Endothelial cell of umbilical vein (primary cell): ENCODE results near the gene RPIA. TPM values are rescaled to one million over a fixed set of nuclear protein-coding genes. Genes with fewer than 3 reads are reported as not detected.

Source experiments
- BruUV-seq: library from RNA; stranded (reverse); fragments of 400-500 nt; replicated peaks from 2 replicates; lab custom pipeline; 2021; lab: Mats Ljungman, UMichigan
- CTCF ChIA-PET: fragments of 300-600, 350-600 bp; sonication (Branson Sonifier 250); formaldehyde crosslinking; loops from one replicate; lab custom pipeline; 2021; ENCODE audit warnings: antibody characterized with exemption, inconsistent platforms; lab: Charles Lee
- POLR2A ChIA-PET: fragments of 300-600, 350-600 bp; sonication (Branson Sonifier 250); formaldehyde crosslinking; loops from one replicate; lab custom pipeline; 2021; ENCODE audit warnings: antibody characterized with exemption, inconsistent platforms; lab: Charles Lee
- DNase-seq: peaks from one replicate; pipeline ENCODE4 v3.0.0-alpha.2; 2011; ENCODE audit warnings: low read depth, low spot score
- FAIRE-seq: peaks from 2 replicates; lab custom pipeline; 2011; peaks lifted over from hg19 to GRCh38; lab: Jason Lieb, UNC
- H2AFZ ChIP-seq: 2 replicates; pipeline ENCODE4 v1.6.0; 2012; ENCODE audit warnings: low read depth, low read length, control low read depth, inconsistent platforms
- H3K27ac ChIP-seq: 2 replicates; pipeline ENCODE4 v1.5.1; 2011; ENCODE audit warnings: low read depth, mild to moderate bottlenecking, control low read depth, low read length, moderate library complexity; ENCODE audit not compliant: insufficient read depth
- H3K27me3 ChIP-seq, 2 experiments: 2 replicates each; pipeline versions ENCODE4 v1.6.0 to v1.6.1; 2011; ENCODE audit warnings: low read length in 2 of 2, mixed read lengths in 1 of 2; ENCODE audit not compliant: control insufficient read depth in 2 of 2, insufficient read depth in 2 of 2
- H3K36me3 ChIP-seq, 2 experiments: 2 replicates in 1 of 2; 3 replicates in 1 of 2; pipeline ENCODE4 v1.5.1; 2011; ENCODE audit warnings: low read length in 2 of 2, mild to moderate bottlenecking in 1 of 2, moderate library complexity in 1 of 2; ENCODE audit not compliant: control insufficient read depth in 2 of 2, insufficient read depth in 2 of 2; ENCODE audit errors: extremely low read depth in 1 of 2
- H3K4me1 ChIP-seq: 3 replicates; pipeline ENCODE4 v1.5.1; 2011; ENCODE audit warnings: mild to moderate bottlenecking, low read length; ENCODE audit not compliant: control insufficient read depth, insufficient read depth; ENCODE audit errors: extremely low read depth
- H3K4me2 ChIP-seq: 2 replicates; pipeline ENCODE4 v1.6.1; 2011; ENCODE audit warnings: low read length, control low read depth, mixed read lengths; ENCODE audit not compliant: insufficient read depth
- H3K4me3 ChIP-seq, 3 experiments: fragments of 200-600 bp in 1 of 3; sonication (generic), shearing (Covaris generic) in 1 of 3; replicated peaks in 1 of 3; 2 replicates each; pipeline ENCODE4 v1.5.1; 2011 to 2016; ENCODE audit warnings: control low read depth in 3 of 3, low read length in 3 of 3, mild to moderate bottlenecking in 2 of 3, inconsistent platforms in 1 of 3, low read depth in 1 of 3, moderate library complexity in 1 of 3; ENCODE audit not compliant: insufficient read depth in 1 of 3
- H3K79me2 ChIP-seq: 2 replicates; pipeline ENCODE4 v1.6.0; 2012; ENCODE audit warnings: low read length, inconsistent platforms; ENCODE audit not compliant: control insufficient read depth, insufficient read depth
- H3K9ac ChIP-seq: replicated peaks from 2 replicates; pipeline ENCODE3; 2011; ENCODE audit warnings: low read length, control low read depth; ENCODE audit not compliant: insufficient read depth; ENCODE audit errors: extremely low read depth
- H3K9me1 ChIP-seq: replicated peaks from 3 replicates; pipeline ENCODE4 v1.6.0; 2011; ENCODE audit warnings: mild to moderate bottlenecking, low read length; ENCODE audit not compliant: control insufficient read depth, insufficient read depth; ENCODE audit errors: extremely low read depth
- H3K9me3 ChIP-seq: replicated peaks from 2 replicates; pipeline ENCODE4 v1.5.1; 2012; ENCODE audit warnings: low read length, inconsistent platforms; ENCODE audit not compliant: control insufficient read depth, insufficient read depth
- H4K20me1 ChIP-seq: replicated peaks from 2 replicates; pipeline ENCODE3; 2011; ENCODE audit warnings: mild to moderate bottlenecking, low read length; ENCODE audit not compliant: control insufficient read depth, insufficient read depth; ENCODE audit errors: extremely low read depth
- FOS ChIP-seq: IDR thresholded peaks from 2 replicates; pipeline ENCODE4 v1.6.1; 2011; ENCODE audit warnings: mild to moderate bottlenecking, low read length, moderate library complexity, borderline replicate concordance; ENCODE audit not compliant: insufficient read depth
- GATA2 ChIP-seq: IDR thresholded peaks from 2 replicates; pipeline ENCODE4 v1.7.0; 2011; ENCODE audit warnings: low read depth, mild to moderate bottlenecking, moderate library complexity, mixed read lengths, low read length; ENCODE audit not compliant: insufficient read length, insufficient read depth
- MYC ChIP-seq: IDR thresholded peaks from one replicate; pipeline ENCODE4 v1.6.1; 2011; ENCODE audit warnings: mild to moderate bottlenecking, low read depth, low read length
- dilution Hi-C: fragments of 300-500 bp; cut with MboI; formaldehyde crosslinking; loops from one replicate; pipeline ENCODE4 v1.15.0; 2019; ENCODE audit warnings: low sequenced_read_pairs; ENCODE audit not compliant: extremely low pct_ligation_motif_present
- intact Hi-C: fragments of 100-400 bp; cut with micrococcal nuclease; formaldehyde crosslinking; loops from one replicate; pipeline ENCODE4 v1.10.0; 2022
- polyA plus RNA-seq, 4 experiments: library from polyadenylated mRNA; depleted of rRNA in 3 of 4; stranded (reverse) in 3 of 4; unstranded in 1 of 4; fragments of >200 nt; gene quantifications; 2 replicates each; pipeline versions ENCODE4 v1.2.1 to v1.2.3, GENCODE V29; 2011 to 2012; ENCODE audit warnings: missing spikeins in 1 of 4
- total RNA-seq: library from RNA; stranded (reverse); gene quantifications from 2 replicates; pipeline ENCODE4 v1.2.3, GENCODE V29; 2021
- TF ChIP-seq, protein P1 (sequence below), 2 donors: IDR thresholded peaks; 1 replicate in 1 of 2; 2 replicates in 1 of 2; pipeline ENCODE4 v1.5.1; 2011; ENCODE audit warnings: low read length in 2 of 2, mild to moderate bottlenecking in 2 of 2, moderate library complexity in 2 of 2, control low read depth in 1 of 2, inconsistent platforms in 1 of 2, low read depth in 1 of 2; ENCODE audit not compliant: insufficient read depth in 1 of 2; ENCODE audit errors: extremely low read depth in 1 of 2

The RPIA gene
- total and polyA plus RNA-seq, 2 donors (not counting 3 experiments of a cell fraction or from before 2014, with no cell fraction given), result 15.7 to 30.3 TPM

DNA sequence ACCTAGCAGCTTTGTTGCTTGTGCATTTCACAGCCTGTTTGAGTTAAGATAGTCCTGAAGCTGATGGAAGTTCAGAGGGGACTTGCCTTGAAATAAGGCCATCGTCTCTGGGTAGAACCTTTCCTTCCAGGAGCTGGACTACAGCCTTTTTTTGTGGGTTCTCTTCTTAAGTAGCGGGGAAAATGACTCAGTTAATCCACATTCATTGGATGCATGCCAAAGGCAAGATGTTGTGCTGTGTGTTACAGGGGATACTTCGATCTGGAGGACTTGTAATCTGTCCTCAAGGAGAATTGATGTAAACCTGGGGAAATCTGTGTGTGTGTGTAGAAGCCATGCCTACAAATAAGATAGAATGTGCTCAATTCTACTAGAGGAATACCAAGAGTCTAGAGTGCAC is 46.8 kb downstream of the RPIA start:
- H2AFZ ChIP-seq, result no peak overlapping the region
- intact Hi-C loops (no loop called here), dilution Hi-C loops (no loop called here)
- H3K79me2 ChIP-seq, result no peaks in the 10 kb centered on the region
- H3K4me2 ChIP-seq, result peak overlapping the region; percentile 92
- no peaks in the 10 kb centered on the region for H3K9me3 ChIP-seq
- ChIA-PET CTCF (interaction anchor here (1.3 to 4.4 kb wide), 8 partner anchors 9 to 212 kb away, joined by 3 to 32 read pairs (median 8); partner anchors contain the start of gene RPIA), POLR2A (interaction anchor here (0.8 to 1.7 kb wide), 2 partner anchors 9 to 46 kb away, joined by 4 to 6 read pairs; partner anchors contain the start of gene RPIA)
- no peaks in the 10 kb centered on the region for H3K9me1 ChIP-seq
- peak overlapping the region; percentile 99 for H3K27ac ChIP-seq
- peaks cover 32% of the 10 kb centered on the region for H3K4me1 ChIP-seq
- DNase-seq (peak; percentile 88), FAIRE-seq (peak; percentile 89)
- no TSS peak for BruUV-seq
- no peaks in the 10 kb centered on the region for H4K20me1 ChIP-seq
- H3K4me3 ChIP-seq, result peak overlapping the region in 1 of 3 experiments; percentile 3
- H3K27me3 ChIP-seq, result no peaks in the 10 kb centered on the region
- H3K36me3 ChIP-seq, result no peaks in the 10 kb centered on the region
- no peak for TF ChIP-seq GATA2
- peak; percentile 44 for TF ChIP-seq FOS
- TF ChIP-seq, protein P1, sequence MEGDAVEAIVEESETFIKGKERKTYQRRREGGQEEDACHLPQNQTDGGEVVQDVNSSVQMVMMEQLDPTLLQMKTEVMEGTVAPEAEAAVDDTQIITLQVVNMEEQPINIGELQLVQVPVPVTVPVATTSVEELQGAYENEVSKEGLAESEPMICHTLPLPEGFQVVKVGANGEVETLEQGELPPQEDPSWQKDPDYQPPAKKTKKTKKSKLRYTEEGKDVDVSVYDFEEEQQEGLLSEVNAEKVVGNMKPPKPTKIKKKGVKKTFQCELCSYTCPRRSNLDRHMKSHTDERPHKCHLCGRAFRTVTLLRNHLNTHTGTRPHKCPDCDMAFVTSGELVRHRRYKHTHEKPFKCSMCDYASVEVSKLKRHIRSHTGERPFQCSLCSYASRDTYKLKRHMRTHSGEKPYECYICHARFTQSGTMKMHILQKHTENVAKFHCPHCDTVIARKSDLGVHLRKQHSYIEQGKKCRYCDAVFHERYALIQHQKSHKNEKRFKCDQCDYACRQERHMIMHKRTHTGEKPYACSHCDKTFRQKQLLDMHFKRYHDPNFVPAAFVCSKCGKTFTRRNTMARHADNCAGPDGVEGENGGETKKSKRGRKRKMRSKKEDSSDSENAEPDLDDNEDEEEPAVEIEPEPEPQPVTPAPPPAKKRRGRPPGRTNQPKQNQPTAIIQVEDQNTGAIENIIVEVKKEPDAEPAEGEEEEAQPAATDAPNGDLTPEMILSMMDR (IDR thresholded peaks at IDR 0.05; ENCODE audit: extremely low read depth in 1 of 2, insufficient read depth in 1 of 2, low read depth in 1 of 2, low read length in 2 of 2), result no peak
- peak overlapping the region; percentile 90 for H3K9ac ChIP-seq

- intact Hi-C loops, result loop anchor here (1.0 to 10.0 kb wide), 4 partner anchors 72 to 215 kb away; no protein-coding TSS in a partner anchor
Measured at GRCh38 chr2:88739985-88740600, 48.6 kb downstream of the RPIA start.

More at GRCh38 chr2:88739985-88740600, 48.6 kb downstream of the RPIA start:
- Histone ChIP-seq H3K27ac (peak overlapping the region; percentile 16), H3K4me3 (no peak overlapping the region), H2AFZ (no peak overlapping the region), H3K4me1 (peaks cover 31% of the 10 kb centered on the region), H3K9me3 (no peaks in the 10 kb centered on the region), H4K20me1 (no peaks in the 10 kb centered on the region), H3K4me2 (no peak overlapping the region), H3K27me3 (no peaks in the 10 kb centered on the region), H3K79me2 (no peaks in the 10 kb centered on the region), H3K36me3 (no peaks in the 10 kb centered on the region), H3K9ac (peak overlapping the region; percentile 30), H3K9me1 (no peaks in the 10 kb centered on the region)
- FAIRE-seq (peak; percentile 93), DNase-seq (peak; percentile 82)
- no peak for TF ChIP-seq MYC
- TF ChIP-seq, protein P1 (IDR thresholded peaks at IDR 0.05; ENCODE audit: extremely low read depth in 1 of 2, insufficient read depth in 1 of 2, low read depth in 1 of 2, low read length in 2 of 2), result peak; percentile 85 to 87
- dilution Hi-C loops, result no loop called here
- POLR2A ChIA-PET, result no interaction called here
- BruUV-seq, result no TSS peak
- CTCF ChIA-PET, result interaction anchor here (0.6 to 4.4 kb wide), 24 partner anchors 9 to 214 kb away, joined by 3 to 32 read pairs (median 5); partner anchors contain the start of gene RPIA
